ENCODE results near the gene RGCC. TPM values are rescaled to one million over a fixed set of nuclear protein-coding genes. Genes with fewer than 3 reads are reported as not detected.
A peak's percentile ranks its signal among the peaks of the same experiment; 100 is the strongest.

Gene RGCC
- polyA plus RNA-seq, 1 of the 3 experiments (the other 2 are of a cell fraction) = 0.05 TPM

DNA sequence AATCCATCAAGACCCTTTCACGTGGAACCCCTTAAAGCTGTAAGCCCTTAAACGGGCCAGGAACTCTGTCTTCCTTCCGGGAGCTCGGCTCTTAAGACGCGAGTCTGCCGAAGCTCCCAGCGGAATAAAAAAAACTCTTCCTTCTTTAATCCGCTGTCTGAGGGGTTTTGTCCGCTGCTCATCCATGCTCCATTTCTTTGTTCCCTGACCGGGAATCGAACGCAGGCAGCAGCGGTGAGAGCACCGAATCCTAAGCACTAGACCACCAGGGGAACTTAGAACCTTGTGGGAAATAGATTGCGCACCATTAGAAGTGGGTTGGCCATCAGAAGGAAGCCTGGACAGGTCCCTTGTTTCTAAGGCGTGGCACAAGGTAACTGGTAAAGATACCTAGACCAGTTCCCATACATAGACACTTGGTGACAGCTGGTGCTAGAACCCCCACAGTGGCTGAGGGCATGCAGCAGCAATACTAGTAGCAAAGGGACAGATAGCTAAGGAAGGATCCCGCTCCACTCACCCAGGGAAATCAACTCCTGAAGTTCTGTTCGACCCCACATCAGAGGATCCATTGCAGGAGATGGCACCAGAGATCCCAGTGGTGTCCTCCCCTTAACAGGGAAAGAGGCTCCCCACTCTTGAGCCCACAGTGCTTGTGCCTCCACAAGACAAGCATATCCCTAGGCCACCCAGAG, 1.5 kb upstream of the RGCC start:
- Histone ChIP-seq H3K4me1 (ENCODE audit: control insufficient read depth in 1 of 2, insufficient read depth in 2 of 2, low read depth in 1 of 2, low read length in 1 of 2) (peaks cover 5 to 19% of the 10 kb centered on the region in 2 experiments; a peak in 2 of 4 replicates), H3K27ac (ENCODE audit: low read depth in 2 of 2, low read length in 1 of 2) (no peak overlapping the region), H3K79me2 (ENCODE audit: insufficient read depth) (no peaks in the 10 kb centered on the region), H2AFZ (ENCODE audit: low read depth) (no peak overlapping the region), H3K27me3 (ENCODE audit: insufficient read depth) (peaks cover 44% of the 10 kb centered on the region), H3K36me3 (replicated peaks in 1 of 2; ENCODE audit: control insufficient read depth in 1 of 2, insufficient read depth in 2 of 2, low read length in 1 of 2) (no peaks in the 10 kb centered on the region), H3K9me3 (no peaks in the 10 kb centered on the region), H3F3A (replicated peaks; ENCODE audit: insufficient read depth) (no peaks in the 10 kb centered on the region), H3K4me3 (ENCODE audit: low read depth in 2 of 2, low read length in 1 of 2) (no peak overlapping the region), H3K9me2 (no peaks in the 10 kb centered on the region), H4K20me1 (ENCODE audit: insufficient read depth) (no peaks in the 10 kb centered on the region), H3K9ac (no peak overlapping the region), H3K4me2 (no peak overlapping the region)
- no peak for DNase-seq
- CTCF ChIA-PET = interaction anchor here (0.7 kb wide), 1 partner anchor 41 kb away, joined by 3 read pairs; no protein-coding TSS in a partner anchor
- no peak for TF ChIP-seq NFIC (IDR thresholded peaks at IDR 0.05; ENCODE audit: borderline replicate concordance)
- no peak for TF ChIP-seq RCOR1 (IDR thresholded peaks at IDR 0.05; ENCODE audit: low read length)
- no peak for TF ChIP-seq ELF1 (IDR thresholded peaks at IDR 0.05)
- TF ChIP-seq POLR2AphosphoS5 (IDR thresholded peaks at IDR 0.05; ENCODE audit: low read depth, low read length) = no peak
- no peak for TF ChIP-seq CHD2 (IDR thresholded peaks at IDR 0.05; ENCODE audit: low read length, partially characterized antibody)
- no peak for TF ChIP-seq RAD21 (IDR thresholded peaks at IDR 0.05; ENCODE audit: low read length)
- TF ChIP-seq, protein P1, sequence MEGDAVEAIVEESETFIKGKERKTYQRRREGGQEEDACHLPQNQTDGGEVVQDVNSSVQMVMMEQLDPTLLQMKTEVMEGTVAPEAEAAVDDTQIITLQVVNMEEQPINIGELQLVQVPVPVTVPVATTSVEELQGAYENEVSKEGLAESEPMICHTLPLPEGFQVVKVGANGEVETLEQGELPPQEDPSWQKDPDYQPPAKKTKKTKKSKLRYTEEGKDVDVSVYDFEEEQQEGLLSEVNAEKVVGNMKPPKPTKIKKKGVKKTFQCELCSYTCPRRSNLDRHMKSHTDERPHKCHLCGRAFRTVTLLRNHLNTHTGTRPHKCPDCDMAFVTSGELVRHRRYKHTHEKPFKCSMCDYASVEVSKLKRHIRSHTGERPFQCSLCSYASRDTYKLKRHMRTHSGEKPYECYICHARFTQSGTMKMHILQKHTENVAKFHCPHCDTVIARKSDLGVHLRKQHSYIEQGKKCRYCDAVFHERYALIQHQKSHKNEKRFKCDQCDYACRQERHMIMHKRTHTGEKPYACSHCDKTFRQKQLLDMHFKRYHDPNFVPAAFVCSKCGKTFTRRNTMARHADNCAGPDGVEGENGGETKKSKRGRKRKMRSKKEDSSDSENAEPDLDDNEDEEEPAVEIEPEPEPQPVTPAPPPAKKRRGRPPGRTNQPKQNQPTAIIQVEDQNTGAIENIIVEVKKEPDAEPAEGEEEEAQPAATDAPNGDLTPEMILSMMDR (IDR thresholded peaks at IDR 0.05) = no peak
- TF ChIP-seq, protein P2, sequence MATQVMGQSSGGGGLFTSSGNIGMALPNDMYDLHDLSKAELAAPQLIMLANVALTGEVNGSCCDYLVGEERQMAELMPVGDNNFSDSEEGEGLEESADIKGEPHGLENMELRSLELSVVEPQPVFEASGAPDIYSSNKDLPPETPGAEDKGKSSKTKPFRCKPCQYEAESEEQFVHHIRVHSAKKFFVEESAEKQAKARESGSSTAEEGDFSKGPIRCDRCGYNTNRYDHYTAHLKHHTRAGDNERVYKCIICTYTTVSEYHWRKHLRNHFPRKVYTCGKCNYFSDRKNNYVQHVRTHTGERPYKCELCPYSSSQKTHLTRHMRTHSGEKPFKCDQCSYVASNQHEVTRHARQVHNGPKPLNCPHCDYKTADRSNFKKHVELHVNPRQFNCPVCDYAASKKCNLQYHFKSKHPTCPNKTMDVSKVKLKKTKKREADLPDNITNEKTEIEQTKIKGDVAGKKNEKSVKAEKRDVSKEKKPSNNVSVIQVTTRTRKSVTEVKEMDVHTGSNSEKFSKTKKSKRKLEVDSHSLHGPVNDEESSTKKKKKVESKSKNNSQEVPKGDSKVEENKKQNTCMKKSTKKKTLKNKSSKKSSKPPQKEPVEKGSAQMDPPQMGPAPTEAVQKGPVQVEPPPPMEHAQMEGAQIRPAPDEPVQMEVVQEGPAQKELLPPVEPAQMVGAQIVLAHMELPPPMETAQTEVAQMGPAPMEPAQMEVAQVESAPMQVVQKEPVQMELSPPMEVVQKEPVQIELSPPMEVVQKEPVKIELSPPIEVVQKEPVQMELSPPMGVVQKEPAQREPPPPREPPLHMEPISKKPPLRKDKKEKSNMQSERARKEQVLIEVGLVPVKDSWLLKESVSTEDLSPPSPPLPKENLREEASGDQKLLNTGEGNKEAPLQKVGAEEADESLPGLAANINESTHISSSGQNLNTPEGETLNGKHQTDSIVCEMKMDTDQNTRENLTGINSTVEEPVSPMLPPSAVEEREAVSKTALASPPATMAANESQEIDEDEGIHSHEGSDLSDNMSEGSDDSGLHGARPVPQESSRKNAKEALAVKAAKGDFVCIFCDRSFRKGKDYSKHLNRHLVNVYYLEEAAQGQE (IDR thresholded peaks at IDR 0.05; ENCODE audit: low read depth, low read length) = no peak
- 36% methylated on average over 19 of the region's 19 CpGs for WGBS (ENCODE audit: low lambda C conversion rate)
- POLR2A ChIA-PET = no interaction called here

DNA sequence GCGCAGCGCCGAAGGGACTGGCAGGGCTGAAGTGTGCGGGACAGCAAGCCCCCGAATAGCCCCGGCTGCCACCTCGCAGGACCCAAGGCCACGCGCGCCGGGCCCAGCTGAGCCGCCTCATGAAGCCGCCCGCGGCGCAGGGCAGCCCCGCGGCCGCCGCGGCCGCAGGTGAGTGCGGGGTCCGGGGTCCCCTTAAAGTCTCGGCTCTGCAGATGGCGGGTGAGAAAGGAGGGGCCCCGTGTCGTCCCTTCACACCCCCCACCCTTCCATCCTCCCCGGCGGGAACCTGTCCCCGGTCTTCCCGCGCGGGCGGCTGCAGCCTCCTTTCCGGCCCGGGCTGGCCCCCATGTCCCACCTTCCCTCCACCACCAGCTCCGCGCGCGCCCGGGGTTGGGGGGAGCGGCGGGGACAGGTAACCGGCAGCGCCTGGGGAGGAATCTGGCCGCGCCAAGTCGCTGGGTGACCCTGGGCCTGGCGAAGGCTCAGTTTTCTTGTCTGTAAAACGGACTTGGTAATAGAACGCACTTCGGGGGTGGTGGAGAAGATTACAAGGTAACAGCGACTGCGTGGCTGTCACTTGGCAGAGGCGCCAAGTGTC, 338 bp downstream of the RGCC start:
- POLR2A ChIA-PET = no interaction called here
- Histone ChIP-seq H3K4me3 (ENCODE audit: low read depth in 2 of 2, low read length in 1 of 2) (peak overlapping the region; percentile 48 to 58), H3K4me2 (peak overlapping the region; percentile 94), H3K4me1 (ENCODE audit: control insufficient read depth in 1 of 2, insufficient read depth in 2 of 2, low read depth in 1 of 2, low read length in 1 of 2) (peaks cover 5 to 19% of the 10 kb centered on the region in 2 experiments; a peak in 2 of 4 replicates), H3K36me3 (replicated peaks in 1 of 2; ENCODE audit: control insufficient read depth in 1 of 2, insufficient read depth in 2 of 2, low read length in 1 of 2) (no peaks in the 10 kb centered on the region), H3K27ac (ENCODE audit: low read depth in 2 of 2, low read length in 1 of 2) (no peak overlapping the region), H3F3A (replicated peaks; ENCODE audit: insufficient read depth) (no peaks in the 10 kb centered on the region), H3K27me3 (ENCODE audit: insufficient read depth) (peaks cover 44% of the 10 kb centered on the region), H3K9me3 (no peaks in the 10 kb centered on the region), H3K9me2 (no peaks in the 10 kb centered on the region), H4K20me1 (ENCODE audit: insufficient read depth) (no peaks in the 10 kb centered on the region), H2AFZ (ENCODE audit: low read depth) (peak overlapping the region; percentile 78; the same call in 1 of the 2 replicates), H3K9ac (no peak overlapping the region), H3K79me2 (ENCODE audit: insufficient read depth) (no peaks in the 10 kb centered on the region)
- WGBS (ENCODE audit: low lambda C conversion rate) = 1% methylated on average over 35 of the region's 56 CpGs
- CTCF ChIA-PET = no interaction called here
- peak; percentile 66 for DNase-seq
- TF ChIP-seq RCOR1 (IDR thresholded peaks at IDR 0.05; ENCODE audit: low read length) = no peak
- TF ChIP-seq FOSL2 (IDR thresholded peaks at IDR 0.05; ENCODE audit: borderline replicate concordance, low read depth) = no peak
- no peak for TF ChIP-seq JUND (IDR thresholded peaks at IDR 0.05)
- TF ChIP-seq ELF1 (IDR thresholded peaks at IDR 0.05) = no peak
- no peak for TF ChIP-seq RFX5 (IDR thresholded peaks at IDR 0.05; ENCODE audit: low read length)
- no peak for TF ChIP-seq FOXM1 (IDR thresholded peaks at IDR 0.05; ENCODE audit: low read depth)
- no peak for TF ChIP-seq EP300 (IDR thresholded peaks at IDR 0.05; ENCODE audit: borderline replicate concordance in 1 of 2, low read depth in 1 of 2, low read length in 1 of 2)
- no peak for TF ChIP-seq NFIC (IDR thresholded peaks at IDR 0.05; ENCODE audit: borderline replicate concordance)
- TF ChIP-seq POLR2AphosphoS5 (IDR thresholded peaks at IDR 0.05; ENCODE audit: low read depth, low read length) = no peak
- TF ChIP-seq, protein P3, sequence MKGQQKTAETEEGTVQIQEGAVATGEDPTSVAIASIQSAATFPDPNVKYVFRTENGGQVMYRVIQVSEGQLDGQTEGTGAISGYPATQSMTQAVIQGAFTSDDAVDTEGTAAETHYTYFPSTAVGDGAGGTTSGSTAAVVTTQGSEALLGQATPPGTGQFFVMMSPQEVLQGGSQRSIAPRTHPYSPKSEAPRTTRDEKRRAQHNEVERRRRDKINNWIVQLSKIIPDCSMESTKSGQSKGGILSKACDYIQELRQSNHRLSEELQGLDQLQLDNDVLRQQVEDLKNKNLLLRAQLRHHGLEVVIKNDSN (IDR thresholded peaks at IDR 0.05; ENCODE audit: borderline replicate concordance, low read depth) = no peak
- no peak for TF ChIP-seq RAD21 (IDR thresholded peaks at IDR 0.05; ENCODE audit: low read length)
